HG03521 (cell line): Measurements from ENCODE around the gene ACRV1.
"Not testable (repeated sequence)": the region's sequence is repeated elsewhere in the genome, so short reads cannot be mapped to it uniquely, and the experiment has no call there.

Experiments
- ATAC-seq: cut with Tn5 transposase; IDR thresholded peaks from one replicate; pipeline ENCODE4 v1.9.1; 2021; ENCODE audit warnings: mild to moderate bottlenecking, moderate library complexity; ENCODE audit not compliant: unreplicated experiment

ACRV1 gene, protein sequence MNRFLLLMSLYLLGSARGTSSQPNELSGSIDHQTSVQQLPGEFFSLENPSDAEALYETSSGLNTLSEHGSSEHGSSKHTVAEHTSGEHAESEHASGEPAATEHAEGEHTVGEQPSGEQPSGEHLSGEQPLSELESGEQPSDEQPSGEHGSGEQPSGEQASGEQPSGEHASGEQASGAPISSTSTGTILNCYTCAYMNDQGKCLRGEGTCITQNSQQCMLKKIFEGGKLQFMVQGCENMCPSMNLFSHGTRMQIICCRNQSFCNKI

DNA sequence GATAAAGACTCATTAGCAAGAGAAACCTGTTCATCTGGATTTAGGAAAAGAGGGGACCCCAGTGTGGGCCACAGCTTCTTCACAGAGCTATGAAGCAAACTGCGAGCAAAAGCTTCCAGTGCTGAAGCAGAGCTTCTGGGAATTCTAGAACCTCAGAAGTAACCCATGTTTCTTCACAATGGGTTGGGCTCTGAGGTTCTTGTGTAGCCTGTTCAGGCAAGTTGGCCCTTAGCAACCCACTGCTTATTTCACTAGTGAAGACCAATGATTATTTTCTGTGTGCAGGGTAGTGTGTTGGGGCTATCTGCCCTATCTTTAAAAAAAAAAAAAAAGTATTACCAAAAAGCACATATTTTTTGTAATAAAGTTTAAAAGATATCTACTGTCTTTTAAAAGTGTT lies at the start of gene ACRV1:
Gene ACRV1, minus strand, starts transcription at position 101 of the 400 bp plus-strand sequence. Its CDS starts 67 bp downstream, at position 34.
- no peak for ATAC-seq

DNA sequence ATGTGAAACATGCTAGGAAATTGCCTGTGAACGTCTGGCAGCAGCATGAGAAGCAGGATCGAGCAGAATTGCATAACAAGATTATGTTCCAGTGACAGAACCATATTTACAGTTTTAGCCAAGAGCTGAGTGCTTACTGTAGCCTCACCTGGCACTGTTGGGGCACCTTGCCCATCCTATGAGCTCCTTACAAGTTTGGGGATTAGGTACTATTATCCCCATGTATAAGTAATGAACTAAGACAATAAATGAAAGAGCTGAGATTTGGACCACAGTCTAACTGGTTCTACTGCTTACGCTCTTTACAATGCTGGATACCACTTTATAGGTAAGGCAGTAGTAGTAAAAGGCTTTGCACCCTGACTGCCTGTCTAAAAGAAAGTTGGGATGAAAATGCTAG lies 48.3 kb upstream of the ACRV1 start:
- ATAC-seq: no peak

DNA sequence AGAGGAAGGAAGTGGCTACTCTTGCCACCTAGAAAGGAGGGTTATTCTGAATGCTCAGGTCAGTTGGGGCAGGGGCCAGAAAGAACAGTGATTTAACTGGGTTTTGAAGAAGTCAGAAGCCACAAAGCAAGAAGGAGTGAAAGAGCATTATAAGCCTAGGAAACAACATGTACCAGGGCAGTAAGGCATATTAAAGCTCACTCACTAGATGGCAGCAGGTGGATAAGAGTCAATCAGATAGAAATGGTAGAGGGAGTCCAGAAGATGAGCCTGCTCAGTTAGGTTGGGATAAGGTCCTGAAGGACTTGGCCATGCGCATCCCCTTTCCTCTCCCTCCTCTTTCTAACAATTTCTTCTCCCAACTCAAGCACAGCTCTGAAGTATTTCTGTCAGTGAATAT lies 43.5 kb upstream of the ACRV1 start:
- ATAC-seq: no peak

DNA sequence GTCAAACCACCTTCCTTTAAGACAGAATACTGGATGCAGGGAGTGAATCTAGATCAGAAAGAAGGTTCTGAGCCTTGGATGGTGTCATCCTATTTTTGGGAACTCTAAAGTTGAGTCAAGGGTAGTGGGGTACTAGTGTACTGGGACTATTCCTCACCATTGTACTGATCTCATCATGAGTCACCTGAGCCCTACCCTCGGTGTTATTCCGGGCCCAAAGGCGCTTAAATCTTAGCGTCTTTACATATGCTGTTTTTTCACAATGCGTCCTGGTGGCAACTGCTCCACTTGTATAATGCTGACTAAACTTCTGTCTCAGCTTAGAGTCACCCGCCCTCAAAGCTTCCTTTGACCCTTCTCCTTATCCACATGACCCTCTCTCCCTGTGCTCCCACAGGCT lies 40.1 kb upstream of the ACRV1 start:
- no peak for ATAC-seq

DNA sequence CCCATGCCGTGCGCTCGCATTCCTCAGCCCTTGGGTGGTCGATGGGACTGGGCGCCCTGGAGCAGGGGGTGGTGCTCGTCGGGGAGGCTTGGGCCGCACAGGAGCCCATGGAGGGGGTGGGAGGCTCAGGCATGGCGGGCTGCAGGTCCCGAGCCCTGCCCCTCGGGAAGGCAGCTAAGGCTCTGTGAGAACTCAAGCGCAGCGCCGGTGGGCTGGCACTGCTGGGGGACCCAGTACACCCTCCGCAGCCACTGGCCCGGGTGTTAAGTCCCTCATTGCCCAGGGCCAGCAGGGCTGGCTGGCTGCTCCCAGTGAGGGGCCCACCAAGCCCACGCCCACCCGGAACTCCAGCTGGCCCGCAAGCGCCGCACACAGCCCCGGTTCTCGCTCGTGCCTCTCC lies 24.0 kb upstream of the ACRV1 start:
- ATAC-seq: not testable (repeated sequence)

DNA sequence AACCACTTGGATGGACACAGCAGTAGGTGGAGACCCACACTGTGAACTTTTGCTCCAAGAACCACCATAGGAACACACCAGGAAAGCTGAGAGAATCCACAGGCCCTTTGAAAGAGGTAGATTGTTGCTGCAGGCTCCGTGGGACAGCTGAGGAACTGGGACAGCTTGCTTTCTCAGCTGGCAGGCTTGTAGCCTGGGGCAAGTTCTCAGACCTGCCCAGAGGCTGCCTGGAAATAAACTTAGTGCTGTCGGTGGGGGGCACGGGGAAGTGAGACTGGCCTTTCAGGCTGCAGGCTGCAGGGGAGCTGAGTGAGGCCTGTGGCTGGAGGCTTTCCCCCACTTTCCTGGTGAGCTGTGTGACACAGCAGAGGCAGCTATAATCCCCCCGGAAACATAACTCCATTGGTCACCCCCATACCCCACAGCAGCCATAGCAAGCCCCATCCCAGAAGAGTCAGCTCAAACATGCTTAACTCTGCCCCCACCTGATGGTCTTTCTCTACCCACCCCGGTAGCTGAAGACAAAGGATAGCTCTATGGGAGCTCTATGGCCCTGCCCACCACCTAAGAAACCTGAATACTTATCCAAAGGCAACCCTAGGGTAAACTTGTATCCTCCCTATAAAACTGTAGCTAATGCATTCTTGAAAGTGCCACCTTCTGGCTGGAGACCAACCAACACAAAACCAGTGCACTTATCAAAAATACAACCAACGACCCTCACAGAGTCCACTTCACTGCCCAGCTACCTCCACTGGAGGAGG lies 21.4 kb upstream of the ACRV1 start:
- ATAC-seq: no peak

DNA sequence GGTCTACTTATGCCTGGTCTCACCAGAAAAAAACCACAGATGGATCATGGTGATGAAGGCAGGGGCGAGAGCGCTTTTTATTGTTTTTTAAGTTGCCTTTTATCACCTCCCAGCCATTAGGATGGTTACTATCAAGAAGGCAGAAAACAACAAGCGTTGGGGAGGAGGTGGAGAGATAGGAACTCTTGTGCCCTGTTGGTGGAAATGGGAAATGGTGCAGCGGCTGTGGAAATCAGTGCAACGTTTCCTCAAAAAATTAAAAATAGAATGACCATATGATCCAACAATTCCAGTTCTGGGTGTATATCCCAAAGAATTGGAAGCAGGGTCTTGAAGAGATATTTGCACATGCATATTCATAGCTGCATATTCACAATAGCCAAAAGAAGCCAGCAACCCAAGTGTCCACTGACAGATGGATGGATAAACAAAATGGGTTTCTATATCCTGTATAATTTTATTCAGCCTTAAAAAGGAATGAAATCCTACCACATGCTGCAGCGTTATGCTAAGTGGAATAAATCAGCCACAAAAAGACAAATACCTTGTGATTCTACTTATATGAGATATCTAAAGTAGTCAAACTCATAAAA lies 20.5 kb upstream of the ACRV1 start:
- no peak for ATAC-seq

DNA sequence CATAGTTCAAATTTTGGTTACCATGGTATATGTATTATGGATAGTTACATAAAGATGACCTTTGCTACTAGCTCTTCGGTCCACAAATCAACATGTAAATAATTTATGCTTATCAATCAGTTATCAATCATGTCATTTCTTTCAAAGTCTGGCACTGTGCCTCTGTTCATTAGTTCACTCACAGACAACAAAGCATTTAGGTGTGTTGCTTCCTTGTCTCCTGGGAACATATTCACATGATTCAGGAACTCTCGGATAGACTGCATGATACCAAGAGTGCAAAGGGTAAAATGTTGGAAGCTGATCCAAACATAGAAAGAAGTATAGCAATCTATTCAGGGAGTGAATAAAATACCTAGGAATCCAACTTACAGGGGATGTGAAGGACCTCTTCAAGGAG lies 14.3 kb upstream of the ACRV1 start:
- ATAC-seq: no peak

DNA sequence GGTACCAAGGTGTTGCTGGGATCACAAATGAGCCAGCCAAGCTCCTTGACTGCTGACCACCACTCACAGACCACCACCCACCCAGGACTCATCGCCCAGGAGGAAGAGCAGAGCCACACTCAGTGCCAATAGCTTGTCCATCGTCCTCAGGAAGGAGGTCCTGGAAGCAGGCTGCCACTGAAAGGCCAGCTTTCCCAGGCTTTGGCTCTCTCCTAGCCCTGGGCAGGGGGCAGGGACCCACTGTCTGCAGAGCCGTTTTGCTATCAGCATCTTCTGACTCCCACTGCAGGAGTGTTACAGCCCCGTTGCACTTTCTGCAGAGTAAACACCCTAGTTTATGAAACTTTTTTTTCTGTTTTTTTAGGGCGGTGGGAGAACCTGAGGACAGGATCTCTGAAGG lies 12.2 kb upstream of the ACRV1 start:
- ATAC-seq: no peak

DNA sequence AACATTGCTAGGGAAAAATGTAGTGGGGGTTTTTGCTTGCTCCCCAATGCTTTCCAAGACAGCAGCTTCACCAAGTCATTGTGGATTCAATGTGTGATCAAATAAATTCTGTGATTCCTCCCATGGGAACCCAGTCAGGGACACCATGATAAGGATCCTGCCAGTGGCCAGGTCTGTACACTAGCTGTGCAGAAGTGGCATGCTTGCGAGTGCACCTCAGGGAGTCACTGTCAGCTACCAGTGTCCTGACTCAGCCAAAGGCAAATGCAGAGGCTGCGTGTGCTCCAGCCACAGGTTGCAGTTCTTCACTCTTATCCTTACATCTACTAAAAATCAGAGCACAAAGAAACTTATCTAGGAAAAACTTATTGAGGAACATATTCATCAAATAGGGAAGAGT lies 9.4 kb upstream of the ACRV1 start:
- ATAC-seq: no peak

DNA sequence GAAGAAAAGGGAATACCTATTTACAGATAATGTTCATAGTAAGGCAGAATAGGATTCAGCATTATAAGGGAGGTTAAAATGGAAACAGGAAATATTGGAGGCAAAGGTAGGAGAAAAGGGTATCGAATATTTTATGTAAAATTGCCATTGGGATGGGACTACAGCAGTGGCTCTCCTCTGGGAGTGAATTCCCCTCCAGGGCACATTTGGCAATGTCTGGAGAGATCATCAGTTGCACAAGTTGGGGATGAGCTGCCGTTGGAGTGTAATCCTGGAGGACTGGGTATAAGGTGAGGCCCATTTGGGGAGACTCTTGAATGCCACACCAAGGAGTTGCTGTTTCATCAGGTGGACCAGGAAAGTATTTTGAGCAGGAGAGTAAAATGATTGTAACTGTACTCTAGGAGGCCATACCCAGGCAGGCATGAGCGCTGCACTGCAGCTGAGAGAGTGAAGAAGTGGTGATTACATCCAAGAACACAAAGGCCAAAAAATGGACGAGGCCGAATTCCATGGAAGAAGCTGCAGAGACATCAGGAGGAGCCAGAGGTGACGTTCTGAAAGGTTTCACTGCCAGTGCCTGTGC lies 8.7 kb upstream of the ACRV1 start:
- ATAC-seq: no peak

DNA sequence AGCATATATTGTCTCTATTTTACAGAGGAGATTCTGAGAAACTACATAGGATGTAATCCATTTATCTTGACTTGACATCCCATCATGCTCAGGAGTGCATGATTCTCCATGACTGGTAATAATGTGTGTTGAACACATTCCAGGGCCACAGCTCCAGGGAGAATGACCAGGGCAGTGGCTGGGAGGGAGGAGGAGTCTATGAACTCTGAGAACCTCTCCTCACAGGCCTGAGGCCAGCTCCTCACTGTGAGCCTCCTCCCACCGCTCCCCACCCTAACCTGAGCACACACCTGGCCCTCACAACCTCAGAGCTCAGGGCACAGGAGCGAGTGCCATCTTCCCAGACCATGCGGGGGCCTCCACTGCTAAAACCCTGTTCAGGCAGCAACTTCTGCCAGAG lies 8.0 kb upstream of the ACRV1 start:
- no peak for ATAC-seq

DNA sequence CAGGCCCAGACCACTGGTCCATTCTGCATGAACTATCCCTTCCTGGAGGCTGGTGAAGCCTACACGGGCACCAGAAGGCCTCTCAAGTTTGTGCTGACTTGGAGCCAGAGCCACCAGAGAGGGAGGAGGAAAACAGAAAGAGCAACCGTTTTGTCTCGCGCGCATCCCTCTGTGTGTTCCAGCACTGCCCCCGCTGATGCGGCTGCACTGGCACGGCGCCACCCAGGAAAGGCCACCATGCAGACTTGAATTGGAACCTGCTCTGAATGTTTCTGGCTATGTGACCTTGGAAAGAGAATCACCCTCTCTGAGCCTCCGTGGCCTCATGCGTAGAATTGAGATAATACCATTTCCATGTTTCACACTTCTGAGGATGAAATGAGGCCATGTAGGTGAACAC lies 7.4 kb upstream of the ACRV1 start:
- no peak for ATAC-seq

DNA sequence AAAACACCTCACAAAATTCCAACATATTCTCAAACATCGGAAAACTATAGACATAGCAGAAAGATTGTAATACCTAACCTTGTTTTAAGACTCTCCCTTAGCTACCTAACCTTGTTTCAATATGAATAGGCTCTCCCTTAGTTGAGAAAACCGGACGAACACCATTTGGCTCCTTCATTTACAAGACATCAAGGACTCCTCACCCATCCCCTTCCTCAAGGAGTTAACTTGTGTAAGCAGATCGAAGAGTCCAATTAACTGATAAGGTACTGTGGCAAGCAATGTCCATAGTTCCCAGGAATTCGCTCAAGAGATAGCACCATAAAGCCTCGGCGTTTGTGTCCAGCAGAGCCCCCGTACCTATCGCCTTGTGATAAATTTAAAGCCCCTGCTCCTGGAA lies 4.6 kb upstream of the ACRV1 start:
- no peak for ATAC-seq

DNA sequence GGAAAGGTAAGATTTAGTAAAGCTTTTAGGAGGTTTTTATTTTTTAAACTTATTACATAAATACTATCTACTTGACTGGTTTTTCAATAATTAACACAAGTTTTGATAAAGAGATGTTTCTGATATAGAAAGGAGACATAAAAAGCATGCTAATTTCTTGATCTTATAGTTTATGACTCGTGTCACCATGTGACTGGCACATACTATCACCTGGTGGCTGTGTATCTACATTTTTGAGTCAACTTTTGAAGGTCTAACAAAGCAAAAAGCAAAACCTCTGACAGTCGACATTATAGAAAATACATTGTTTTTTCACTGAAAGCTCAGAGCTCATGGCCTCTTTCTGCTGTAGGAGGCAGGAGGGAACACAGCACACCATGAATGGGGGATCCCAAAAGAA lies 810 bp downstream of the ACRV1 start:
- no peak for ATAC-seq

DNA sequence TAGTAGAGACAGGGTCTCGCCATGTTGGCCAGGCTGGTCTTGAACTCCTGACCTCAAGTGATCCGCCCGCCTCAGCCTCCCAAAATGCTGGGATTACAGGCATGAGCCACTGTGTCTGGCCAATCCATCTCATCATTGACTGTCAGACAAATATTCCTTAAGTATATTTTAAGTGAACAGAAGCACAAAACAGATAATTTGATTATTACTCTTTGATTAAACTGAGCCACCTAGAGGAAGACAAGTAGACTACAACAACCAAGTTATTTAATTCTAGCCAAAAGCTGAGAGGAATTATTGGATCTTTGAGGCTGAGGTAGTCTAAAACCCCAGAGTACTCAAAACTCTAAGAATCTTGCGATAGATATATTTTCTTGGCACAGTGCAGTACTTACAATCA lies 1.2 kb downstream of the ACRV1 start:
- no peak for ATAC-seq

DNA sequence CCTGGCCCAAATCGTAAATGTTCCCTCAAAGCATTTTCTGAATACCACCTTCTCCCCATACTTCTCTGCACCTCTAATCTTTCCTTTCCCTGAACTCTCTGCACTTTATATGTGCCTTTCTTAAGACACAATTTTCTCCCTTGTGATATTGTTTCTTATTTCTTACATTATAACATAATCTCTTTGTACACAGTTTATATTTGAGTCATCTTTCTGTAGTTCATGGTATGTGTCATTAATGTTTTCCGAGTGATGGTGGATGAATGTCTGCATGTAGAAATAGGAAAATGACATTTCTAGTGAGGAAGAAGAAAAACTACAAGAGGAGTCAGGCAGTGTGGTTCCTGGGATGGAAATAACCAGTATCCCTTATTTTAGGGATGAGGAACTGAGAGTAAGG lies 5.5 kb downstream of the ACRV1 start:
- ATAC-seq: no peak

DNA sequence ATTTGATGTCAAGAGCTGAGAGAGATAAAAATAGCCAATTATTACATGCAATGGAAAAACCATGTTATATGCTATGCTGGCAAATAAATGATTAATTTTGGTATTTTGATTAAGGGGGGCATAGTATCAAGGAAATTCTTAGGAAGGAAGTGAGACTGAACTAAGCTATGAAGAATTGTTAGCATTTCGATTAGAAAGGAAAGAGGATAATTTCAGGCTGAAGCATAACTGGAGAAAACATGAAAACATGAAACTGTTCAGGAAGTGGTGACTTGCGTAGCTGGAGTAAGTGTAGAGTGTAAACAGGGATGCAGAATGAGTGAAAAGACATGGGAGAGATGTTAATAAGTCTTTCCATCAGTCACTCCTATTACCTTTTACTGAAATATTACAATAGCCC lies 6.4 kb downstream of the ACRV1 start:
- ATAC-seq: no peak

DNA sequence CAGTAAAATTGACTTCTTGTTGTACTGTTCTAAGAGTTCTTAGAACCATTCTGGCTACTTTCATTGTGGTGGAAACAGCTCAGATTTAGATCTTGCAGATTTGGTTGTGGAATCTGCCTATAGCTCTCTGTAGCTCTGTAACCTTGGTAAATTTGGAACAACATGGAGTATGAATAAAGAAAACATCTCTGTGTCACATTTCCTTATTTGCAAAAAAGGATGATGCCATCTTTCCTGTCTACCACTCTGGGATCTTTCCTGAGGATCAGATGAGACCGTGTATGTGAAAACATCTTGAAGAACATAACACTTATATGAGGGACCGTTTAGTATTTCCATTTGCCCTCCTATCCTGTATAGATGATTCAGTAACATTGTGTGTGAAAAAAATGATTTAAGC lies 9.1 kb downstream of the ACRV1 start:
- ATAC-seq: no peak

DNA sequence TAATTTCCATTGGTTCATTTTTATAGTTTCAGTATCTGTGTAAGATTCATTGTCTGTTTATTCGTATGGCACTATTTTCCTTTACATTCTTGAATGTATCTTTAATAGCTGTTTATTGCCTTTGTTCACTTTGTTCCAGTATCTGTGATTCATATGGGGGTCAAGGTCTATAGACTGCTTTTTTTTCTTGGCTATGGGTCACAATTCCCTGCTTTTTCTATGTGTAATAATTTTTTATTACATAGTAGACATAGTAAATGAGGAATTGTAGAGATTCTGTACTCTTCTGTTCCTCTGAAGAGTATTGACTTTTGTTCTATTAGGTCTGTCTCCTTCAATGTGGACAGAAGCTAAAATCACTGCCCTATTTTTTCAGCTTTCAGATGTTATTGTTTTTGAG lies 10.5 kb downstream of the ACRV1 start:
- no peak for ATAC-seq

DNA sequence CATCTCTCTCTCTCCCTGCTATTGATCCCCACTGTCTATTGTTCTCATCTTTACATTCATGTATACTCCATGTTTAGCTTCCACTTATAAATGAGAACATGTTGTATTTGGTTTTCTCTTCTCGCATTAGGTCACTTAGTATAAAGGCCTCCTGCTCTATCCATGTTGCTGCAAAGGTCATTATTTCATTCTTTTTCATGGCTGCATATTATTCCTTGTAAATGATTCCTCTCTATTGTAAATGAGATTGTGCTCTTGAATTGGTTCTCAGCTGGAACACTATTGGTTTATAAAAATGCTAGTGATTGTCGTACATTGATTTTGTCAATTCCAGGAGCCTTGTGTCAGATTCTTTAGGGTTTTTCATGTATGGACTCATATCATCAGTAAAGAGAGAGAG lies 13.5 kb downstream of the ACRV1 start:
- no peak for ATAC-seq

DNA sequence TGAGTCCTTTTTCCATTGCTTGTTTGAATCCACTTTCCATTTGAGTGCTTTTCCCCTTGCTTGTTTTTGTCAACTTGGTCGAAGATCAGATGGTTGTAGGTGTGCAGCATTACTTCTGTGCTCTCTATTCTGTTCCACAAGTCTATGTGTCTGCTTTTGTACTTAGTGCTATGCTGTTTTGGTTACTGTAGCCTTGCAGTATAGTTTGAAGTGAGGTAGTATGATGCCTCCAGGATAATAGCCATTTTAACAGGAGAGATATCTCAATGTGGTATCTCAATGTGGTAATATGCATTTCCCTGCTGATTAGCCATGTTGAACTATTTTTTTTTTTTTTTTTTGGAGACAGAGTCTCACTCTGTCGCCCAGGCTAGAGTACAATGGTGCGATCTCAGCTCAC lies 16.7 kb downstream of the ACRV1 start:
- ATAC-seq: no peak
